Breast epithelium (tissue), 4 donors: Measurements from ENCODE around the gene EFNB1. TPM values are rescaled to one million over a fixed set of nuclear protein-coding genes. Genes with fewer than 3 reads are reported as not detected.

Experiments used
- DNase-seq, 2 donors: peaks; one replicate each; pipeline ENCODE4 v3.0.0-alpha.2; 2019; ENCODE audit warnings: low spot score in 2 of 2
- H3K27ac ChIP-seq, 2 donors: fragments of 200-600 bp; sonication (generic) in 1 of 2; one replicate each; pipeline ENCODE4 v1.5.1; 2016 to 2019; ENCODE audit warnings: mild to moderate bottlenecking in 1 of 2
- H3K27me3 ChIP-seq, 2 donors: fragments of 200-600 bp; sonication (generic) in 1 of 2; one replicate each; pipeline versions ENCODE4 v1.5.1 to v1.6.0; 2017 to 2019; ENCODE audit warnings: control low read depth in 1 of 2, mild to moderate bottlenecking in 1 of 2
- H3K36me3 ChIP-seq: fragments of 200-600 bp; one replicate; pipeline ENCODE4 v1.5.1; 2019
- H3K4me1 ChIP-seq, 2 donors: fragments of 200-600 bp; sonication (generic); one replicate each; pipeline ENCODE4 v1.5.1; 2016 to 2019; ENCODE audit warnings: control low read depth in 1 of 2
- H3K4me3 ChIP-seq, 3 donors: fragments of 200-600 bp; sonication (generic); 1 replicate in 2 of 3; 2 replicates in 1 of 3; pipeline ENCODE4 v1.5.1; 2016 to 2019; ENCODE audit warnings: mild to moderate bottlenecking in 3 of 3, moderate library complexity in 2 of 3
- H3K9me3 ChIP-seq, 2 donors: fragments of 200-600 bp; sonication (generic) in 1 of 2; one replicate each; pipeline ENCODE4 v1.5.1; 2016 to 2019; ENCODE audit warnings: control low read depth in 1 of 2
- CTCF ChIP-seq, 3 donors: fragments of 450-650 bp; IDR thresholded peaks; one replicate each; pipeline ENCODE4 v1.5.1; 2016 to 2017; ENCODE audit warnings: antibody characterized with exemption in 3 of 3, mild to moderate bottlenecking in 3 of 3, moderate library complexity in 3 of 3
- POLR2A ChIP-seq: fragments of 450-650 bp; IDR thresholded peaks from one replicate; pipeline ENCODE4 v1.6.1; 2016; ENCODE audit warnings: antibody characterized with exemption, mild to moderate bottlenecking, moderate library complexity
- POLR2AphosphoS5 ChIP-seq, 3 donors: sonication (generic); formaldehyde crosslinking; IDR thresholded peaks; one replicate each; pipeline ENCODE4 v1.6.1; 2017; ENCODE audit warnings: antibody characterized with exemption in 3 of 3
- intact Hi-C: fragments of 100-400 bp; cut with DNase I; formaldehyde crosslinking; loops from one replicate; pipeline ENCODE4 v1.15.1; 2023; ENCODE audit warnings: low total_unique reads
- total RNA-seq, 3 donors: library from RNA; depleted of rRNA; stranded (reverse); fragments of >200 nt; gene quantifications; one replicate each; pipeline ENCODE4 v1.1.0, GENCODE V29; 2016

The EFNB1 gene
- total RNA-seq, 3 donors from 2014 or later = 19.2 to 46.5 (median 41.4) TPM

GRCh38 chrX:68844581-68844980 is 15.8 kb downstream of the EFNB1 start:
- TF ChIP-seq POLR2A (no peak), POLR2AphosphoS5 (IDR thresholded peaks at IDR 0.05) (no peak), CTCF (IDR thresholded peaks at IDR 0.05) (no peak)
- H3K4me1 ChIP-seq = no peaks in the 10 kb centered on the region
- no peak for DNase-seq
- intact Hi-C loops = no loop called here
- no peak overlapping the region for H3K27ac ChIP-seq
- H3K27me3 ChIP-seq = peaks cover 0 to 63% of the 10 kb centered on the region in 2 donors
- no peak overlapping the region for H3K4me3 ChIP-seq
- H3K36me3 ChIP-seq = no peaks in the 10 kb centered on the region
- H3K9me3 ChIP-seq = no peaks in the 10 kb centered on the region

- Histone ChIP-seq H3K27me3 (peaks cover 0 to 54% of the 10 kb centered on the region in 2 donors), H3K9me3 (no peaks in the 10 kb centered on the region)
- intact Hi-C loops = no loop called here
These were observed 17.7 kb downstream of the EFNB1 start for GRCh38 chrX:68846536-68846935.

GRCh38 chrX:68847172-68847571 is 18.4 kb downstream of the EFNB1 start:
- no peaks in the 10 kb centered on the region for H3K4me1 ChIP-seq
- no peaks in the 10 kb centered on the region for H3K9me3 ChIP-seq
- H3K27me3 ChIP-seq = peaks cover 0 to 54% of the 10 kb centered on the region in 2 donors
- intact Hi-C loops = no loop called here
- H3K36me3 ChIP-seq = no peaks in the 10 kb centered on the region
- TF ChIP-seq CTCF (IDR thresholded peaks at IDR 0.05) = no peak
- TF ChIP-seq POLR2AphosphoS5 (IDR thresholded peaks at IDR 0.05) = no peak
- no peak for TF ChIP-seq POLR2A
- no peak overlapping the region for H3K27ac ChIP-seq
- no peak for DNase-seq
- no peak overlapping the region for H3K4me3 ChIP-seq

More at GRCh38 chrX:68846536-68846935, 17.7 kb downstream of the EFNB1 start:
- no peaks in the 10 kb centered on the region for H3K4me1 ChIP-seq
- no peak overlapping the region for H3K27ac ChIP-seq
- H3K36me3 ChIP-seq = no peaks in the 10 kb centered on the region
- H3K4me3 ChIP-seq = no peak overlapping the region
- TF ChIP-seq CTCF (IDR thresholded peaks at IDR 0.05) = no peak
- no peak for TF ChIP-seq POLR2AphosphoS5 (IDR thresholded peaks at IDR 0.05)
- TF ChIP-seq POLR2A = no peak
- no peak for DNase-seq

- intact Hi-C loops = no loop called here
- Histone ChIP-seq H3K4me3 (no peak overlapping the region), H3K36me3 (no peaks in the 10 kb centered on the region), H3K4me1 (no peaks in the 10 kb centered on the region), H3K27ac (no peak overlapping the region), H3K9me3 (no peaks in the 10 kb centered on the region), H3K27me3 (peaks cover 0 to 54% of the 10 kb centered on the region in 2 donors)
- no peak for TF ChIP-seq POLR2AphosphoS5 (IDR thresholded peaks at IDR 0.05)
- no peak for TF ChIP-seq CTCF (IDR thresholded peaks at IDR 0.05)
- no peak for TF ChIP-seq POLR2A
- DNase-seq = no peak
These were observed 19.5 kb downstream of the EFNB1 start for GRCh38 chrX:68848189-68848940.

GRCh38 chrX:68851082-68851481 is 22.3 kb downstream of the EFNB1 start:
- Histone ChIP-seq H3K4me3 (no peak overlapping the region), H3K9me3 (no peaks in the 10 kb centered on the region), H3K4me1 (no peaks in the 10 kb centered on the region), H3K27me3 (peaks cover 0 to 63% of the 10 kb centered on the region in 2 donors), H3K36me3 (no peaks in the 10 kb centered on the region), H3K27ac (no peak overlapping the region)
- DNase-seq = no peak
- intact Hi-C loops = no loop called here
- TF ChIP-seq CTCF (IDR thresholded peaks at IDR 0.05) (no peak), POLR2A (no peak)
